HG02870 (cell line): Measurements from ENCODE around the gene SIVA1.

Experiments
- ATAC-seq: cut with Tn5 transposase; IDR thresholded peaks from one replicate; pipeline ENCODE4 v1.9.1; 2021; ENCODE audit warnings: mild to moderate bottlenecking, moderate library complexity; ENCODE audit not compliant: unreplicated experiment

Gene SIVA1

GRCh38 chr14:104805326-104805678 is 52.4 kb downstream of the SIVA1 start:
- no peak for ATAC-seq

- no peak for ATAC-seq
Measured at GRCh38 chr14:104805941-104806624, 53.1 kb downstream of the SIVA1 start.

- no peak for ATAC-seq
Measured at GRCh38 chr14:104806625-104807465, 53.9 kb downstream of the SIVA1 start.

GRCh38 chr14:104808456-104808855 is 55.5 kb downstream of the SIVA1 start:
- ATAC-seq = no peak
